GM19328 (cell line): ENCODE data around the gene TPX2.

Source experiments
- ATAC-seq: cut with Tn5 transposase; IDR thresholded peaks from one replicate; pipeline ENCODE4 v1.9.1; 2021; ENCODE audit warnings: mild to moderate bottlenecking, moderate library complexity; ENCODE audit not compliant: unreplicated experiment

Gene TPX2

GRCh38 chr20:31758521-31758920 is 19.4 kb downstream of the TPX2 start:
- no peak for ATAC-seq

DNA sequence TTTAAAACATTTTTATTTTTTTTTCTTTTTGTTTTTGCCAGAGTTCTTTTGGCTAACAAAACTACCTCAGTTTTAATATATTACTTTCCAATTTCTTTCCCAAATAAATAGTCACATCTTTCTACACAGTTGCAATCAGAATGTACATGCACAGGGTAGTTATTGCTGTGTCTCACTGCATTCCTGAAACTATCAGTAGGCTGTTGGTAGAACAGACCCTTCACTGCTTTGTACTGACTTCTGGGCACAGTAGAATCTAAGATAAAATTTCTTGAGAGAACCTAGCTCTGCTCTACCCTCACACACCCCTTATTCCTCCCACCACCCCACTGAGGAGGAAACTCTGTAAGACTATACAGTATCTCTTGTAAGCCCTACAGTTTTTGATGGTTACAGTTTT is 19.9 kb downstream of the TPX2 start:
- no peak for ATAC-seq

DNA sequence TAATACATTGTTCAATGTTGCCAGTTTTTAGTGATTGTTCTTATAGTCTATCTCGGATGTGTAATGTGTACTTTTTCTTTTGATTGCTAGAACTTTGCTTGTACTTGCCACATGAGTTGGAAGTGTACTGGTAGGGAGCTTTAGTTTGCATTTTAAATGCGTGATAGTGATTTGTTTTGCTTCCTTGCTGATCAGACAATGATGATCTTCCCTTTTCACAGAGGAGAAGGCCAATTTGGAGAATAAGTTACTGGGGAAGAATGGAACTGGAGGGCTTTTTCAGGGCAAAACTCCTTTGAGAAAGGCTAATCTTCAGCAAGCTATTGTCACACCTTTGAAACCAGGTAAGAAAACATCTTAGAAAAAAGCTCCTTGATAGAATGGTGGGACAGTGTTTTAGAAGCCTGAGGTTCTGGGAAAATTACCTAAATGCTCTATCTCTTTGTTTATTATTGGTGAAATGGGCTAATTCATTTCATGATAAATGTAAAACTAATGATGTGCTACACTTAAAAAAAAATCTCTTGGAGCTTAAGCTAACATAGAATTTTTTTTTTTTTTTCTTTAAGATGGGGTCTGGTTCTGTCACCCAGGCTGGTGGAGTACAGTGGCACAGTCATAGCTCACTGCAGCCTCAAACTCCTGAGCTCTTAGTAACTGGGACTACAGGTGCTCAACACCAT is 20.9 kb downstream of the TPX2 start:
- ATAC-seq, result no peak

DNA sequence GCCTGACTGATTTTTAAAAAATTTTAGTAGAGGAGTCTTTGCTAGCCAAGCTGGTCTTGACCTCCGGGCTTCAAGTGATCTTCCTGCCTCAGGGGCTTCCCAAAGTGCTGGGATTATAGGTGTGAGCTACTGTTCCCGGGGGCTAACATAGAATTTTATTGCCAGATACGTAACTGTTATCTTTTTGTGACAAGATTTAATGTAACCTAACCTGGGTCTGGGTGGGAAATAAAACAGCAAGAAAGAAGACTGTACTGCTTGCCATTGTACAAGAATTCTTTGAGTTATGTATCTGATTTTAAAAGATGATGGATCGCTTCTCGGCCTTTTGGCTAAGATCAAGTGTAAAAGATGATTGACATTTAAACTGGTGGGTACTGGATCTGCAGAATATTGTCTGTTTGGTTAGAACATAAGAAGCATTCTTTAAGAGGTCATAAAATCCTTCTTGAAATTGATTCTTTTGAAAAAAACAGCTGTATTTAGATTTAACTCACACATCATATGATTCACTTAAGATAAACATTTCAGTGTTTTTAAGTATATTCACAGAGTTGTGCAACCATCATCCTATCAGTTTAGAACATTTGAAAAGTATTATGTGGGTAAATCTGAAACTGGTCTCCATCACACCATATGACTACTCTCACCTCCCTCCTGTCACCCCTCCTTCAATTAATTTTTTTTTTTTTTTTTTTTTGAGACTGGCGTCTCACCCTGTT is 21.6 kb downstream of the TPX2 start:
- no peak for ATAC-seq

- ATAC-seq, result no peak
These were observed 25.7 kb downstream of the TPX2 start for GRCh38 chr20:31764641-31765305.

GRCh38 chr20:31767805-31768204 is 28.7 kb downstream of the TPX2 start:
- no peak for ATAC-seq

DNA sequence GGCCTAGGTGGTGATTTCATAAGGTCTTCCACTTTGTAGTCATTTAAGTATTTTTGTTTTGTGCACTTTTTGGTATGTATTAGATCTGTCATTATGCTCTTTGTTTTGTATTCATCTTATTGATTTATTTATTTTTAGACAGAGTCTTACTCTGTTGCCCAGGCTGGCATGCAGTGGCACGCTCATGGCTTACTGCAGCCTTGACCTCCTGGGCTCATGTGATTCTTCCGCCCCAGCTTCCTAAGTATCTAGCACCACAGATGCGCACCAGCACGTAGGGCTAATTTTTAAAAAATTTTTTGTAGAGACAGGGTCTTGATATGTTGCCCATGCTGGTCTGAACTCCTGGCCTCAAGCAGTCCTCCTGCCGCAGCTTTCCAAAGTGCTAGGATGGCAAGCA is 30.6 kb downstream of the TPX2 start:
- no peak for ATAC-seq

- no peak for ATAC-seq
These were observed 31.2 kb downstream of the TPX2 start for GRCh38 chr20:31770243-31770642.

GRCh38 chr20:31774408-31774807 is 35.3 kb downstream of the TPX2 start:
- ATAC-seq, result no peak

GRCh38 chr20:31780839-31781238 is 41.7 kb downstream of the TPX2 start:
- no peak for ATAC-seq

- no peak for ATAC-seq
These were observed 42.9 kb downstream of the TPX2 start for GRCh38 chr20:31781945-31782344.

GRCh38 chr20:31784354-31785044 is 45.4 kb downstream of the TPX2 start:
- ATAC-seq, result no peak

DNA sequence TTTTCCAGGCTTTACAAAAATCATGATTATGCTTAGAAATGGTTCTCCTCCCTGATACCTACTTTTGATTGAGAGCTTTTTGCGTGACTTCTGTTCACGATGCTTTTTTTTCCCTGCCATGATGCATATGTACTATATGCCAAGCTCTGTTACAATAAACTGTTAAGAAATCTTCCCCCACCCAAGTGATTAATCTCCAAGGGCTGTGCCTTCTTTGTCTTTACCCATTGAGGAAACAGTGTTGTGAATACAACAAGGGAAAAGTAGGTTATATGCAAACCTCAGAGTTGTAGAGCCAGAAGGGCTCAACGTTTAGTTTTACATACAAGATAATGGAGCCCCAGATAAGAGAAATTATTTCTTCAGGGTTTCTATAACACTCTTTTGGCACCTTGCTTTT is 46.0 kb downstream of the TPX2 start:
- ATAC-seq, result no peak

DNA sequence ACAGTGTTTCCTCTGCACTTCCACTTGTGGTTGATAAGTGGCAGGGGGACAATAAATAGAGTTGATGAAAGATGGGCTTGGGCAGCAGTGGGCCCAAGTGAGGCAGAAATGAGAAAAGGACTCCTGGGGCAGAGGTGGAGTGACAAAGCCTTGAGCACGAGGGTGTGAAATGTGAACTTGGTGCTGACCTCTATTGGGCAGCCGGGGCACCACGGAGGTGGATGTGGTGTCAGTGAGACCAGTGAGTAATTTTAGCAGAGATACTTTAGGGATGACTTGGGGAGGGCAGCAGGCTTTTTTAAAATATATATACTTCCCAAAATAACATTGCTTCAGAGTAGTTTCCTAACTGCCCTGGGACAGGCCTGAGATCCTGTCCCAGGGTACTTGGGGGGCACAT is 49.5 kb downstream of the TPX2 start:
- ATAC-seq, result no peak

DNA sequence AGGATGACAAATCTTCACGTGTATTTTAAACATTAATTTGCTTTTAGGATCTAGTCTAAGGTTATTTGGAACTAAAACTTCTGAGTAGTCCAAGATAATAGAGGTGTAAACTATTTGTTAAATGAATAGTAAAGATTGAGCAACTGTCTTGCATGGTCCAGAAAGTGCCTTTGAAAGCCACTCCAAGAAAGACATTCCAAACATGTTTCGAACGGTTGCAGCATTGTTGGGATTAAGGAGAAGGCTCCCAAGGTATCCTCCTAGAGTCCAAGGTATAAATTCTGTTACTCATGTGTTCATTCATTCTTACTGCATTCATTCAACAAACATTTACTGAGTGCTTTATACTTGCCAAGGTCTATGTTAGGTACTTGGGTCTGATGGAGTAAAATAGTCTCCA is 51.3 kb downstream of the TPX2 start:
- ATAC-seq, result no peak

- no peak for ATAC-seq
These were observed 58.3 kb downstream of the TPX2 start for GRCh38 chr20:31797364-31797763.

- no peak for ATAC-seq
These were observed 62.4 kb downstream of the TPX2 start for GRCh38 chr20:31801508-31801907.

DNA sequence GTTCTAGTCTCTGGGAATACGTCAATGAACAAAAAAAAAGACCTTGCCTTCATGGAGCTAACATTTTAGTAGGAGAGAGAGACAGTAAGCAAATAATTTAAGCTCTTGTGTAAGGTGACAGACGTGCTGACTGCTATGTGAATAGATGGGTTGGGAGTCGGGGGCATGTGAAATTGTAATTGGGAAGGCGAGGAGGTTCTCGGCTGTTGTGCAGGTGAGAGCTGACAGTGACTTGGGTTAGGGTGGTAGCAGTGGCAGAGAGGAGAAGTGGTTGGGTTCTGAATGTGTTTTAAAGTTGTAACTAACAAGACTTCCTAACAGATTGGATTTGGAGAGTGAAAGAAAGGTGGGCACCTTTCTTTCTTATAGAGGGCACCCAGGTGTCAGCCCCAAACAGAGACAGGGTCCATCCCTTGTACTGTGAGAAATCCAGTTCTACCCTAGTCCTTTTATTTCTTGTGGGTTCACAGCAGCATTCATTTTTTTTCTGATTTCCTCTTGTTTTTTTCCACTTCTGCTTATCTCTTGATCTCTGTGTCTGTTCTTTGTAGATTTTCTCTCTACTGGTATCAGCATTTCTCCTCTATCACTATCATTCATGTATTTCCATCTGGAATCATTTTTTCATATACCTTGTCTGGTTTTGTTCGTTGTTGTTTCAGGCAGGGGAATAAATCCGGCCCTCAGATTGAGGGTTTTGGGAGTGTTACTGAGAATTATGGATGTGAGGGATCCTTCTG is 64.6 kb downstream of the TPX2 start:
- no peak for ATAC-seq

- no peak for ATAC-seq
These were observed 67.7 kb downstream of the TPX2 start for GRCh38 chr20:31806564-31807355.

- ATAC-seq, result no peak
These were observed 69.4 kb downstream of the TPX2 start for GRCh38 chr20:31808481-31808880.
